Measurements from ENCODE around the gene ZNF780B. TPM values are rescaled to one million over a fixed set of nuclear protein-coding genes. Genes with fewer than 3 reads are reported as not detected.

ZNF780B gene
- total and polyA plus RNA-seq, 2 donors (not counting 3 experiments of a cell fraction or from before 2014, with no cell fraction given), result 2.6 to 13.5 TPM

DNA sequence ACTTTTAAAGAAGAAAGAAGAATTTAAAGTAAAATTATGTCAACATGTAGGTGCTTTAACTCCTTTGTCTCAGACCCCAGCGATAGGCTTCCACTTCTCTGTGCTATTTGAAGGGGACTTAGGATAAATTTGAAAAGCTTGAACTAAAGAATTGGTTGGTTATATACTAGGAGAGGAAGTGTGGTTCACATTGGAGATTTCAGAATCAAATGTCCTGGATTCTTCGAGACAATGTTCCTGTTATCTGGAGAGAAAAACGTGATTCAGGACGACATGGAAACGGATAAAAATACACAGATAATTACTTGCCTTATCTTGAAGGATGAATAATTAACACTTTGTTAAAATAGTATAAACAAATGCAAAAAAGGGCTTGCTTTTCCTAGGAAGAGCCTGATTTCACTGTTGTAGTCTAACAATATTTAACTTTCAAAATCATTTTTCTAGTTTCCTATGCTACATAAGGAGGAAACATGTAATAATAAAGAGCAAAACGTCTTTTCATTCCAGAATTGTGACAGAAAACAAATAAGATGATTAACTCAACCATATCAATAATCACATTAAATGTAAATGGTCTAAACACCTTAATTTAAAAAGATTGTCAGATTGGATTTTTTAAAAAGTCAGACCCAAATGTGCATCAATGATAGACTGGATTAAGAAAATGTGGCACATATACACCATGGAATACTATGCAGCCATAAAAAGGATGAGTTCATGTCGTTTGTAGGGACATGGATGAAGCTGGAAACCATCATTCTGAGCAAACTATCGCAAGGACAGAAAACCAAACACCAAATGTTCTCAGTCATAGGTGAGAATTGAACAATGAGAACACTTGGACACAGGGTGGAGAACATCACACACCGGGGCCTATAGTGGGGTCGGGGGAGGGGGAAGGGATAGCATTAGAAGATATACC lies 35.4 kb upstream of the ZNF780B start:
- no peak for FAIRE-seq
- no peaks in the 10 kb centered on the region for H3K9me1 ChIP-seq (replicated peaks; ENCODE audit: control insufficient read depth, extremely low read depth, insufficient read depth, low read length)
- dilution Hi-C loops (cut with MboI; ENCODE audit: extremely low pct_ligation_motif_present, low sequenced_read_pairs), result no loop called here

More for the DNA sequence above, 35.4 kb upstream of the ZNF780B start:
- Histone ChIP-seq H3K4me2 (ENCODE audit: insufficient read depth, low read length) (peak overlapping the region; percentile 93), H3K9ac (replicated peaks; ENCODE audit: extremely low read depth, insufficient read depth, low read length) (peak overlapping the region; percentile 78), H3K4me1 (ENCODE audit: control insufficient read depth, extremely low read depth, insufficient read depth, low read length) (peaks cover 9% of the 10 kb centered on the region), H3K27ac (ENCODE audit: insufficient read depth, low read depth, low read length) (peak overlapping the region; percentile 67), H4K20me1 (replicated peaks; ENCODE audit: control insufficient read depth, extremely low read depth, insufficient read depth, low read length) (no peaks in the 10 kb centered on the region), H3K27me3 (ENCODE audit: control insufficient read depth in 2 of 2, insufficient read depth in 2 of 2, low read length in 2 of 2) (no peaks in the 10 kb centered on the region), H2AFZ (ENCODE audit: low read depth, low read length) (peak overlapping the region; percentile 99), H3K9me3 (replicated peaks; ENCODE audit: control insufficient read depth, insufficient read depth, low read length) (no peaks in the 10 kb centered on the region), H3K36me3 (ENCODE audit: control insufficient read depth in 2 of 2, extremely low read depth in 1 of 2, insufficient read depth in 2 of 2, low read length in 2 of 2) (no peaks in the 10 kb centered on the region), H3K79me2 (ENCODE audit: control insufficient read depth, insufficient read depth, low read length) (peaks cover 12% of the 10 kb centered on the region), H3K4me3 (replicated peaks in 1 of 3; ENCODE audit: insufficient read depth in 1 of 3, low read depth in 1 of 3, low read length in 3 of 3) (peak overlapping the region; percentile 46 to 86 (median 72))
- intact Hi-C loops (cut with micrococcal nuclease), result loop anchor here (5.0 kb wide), 2 partner anchors 34 to 311 kb away; partner anchors contain the start of gene ZNF780B
- CTCF ChIA-PET, result interaction anchor here (0.9 to 1.1 kb wide), 2 partner anchors 29 to 121 kb away, joined by 3 to 5 read pairs; partner anchors contain the start of gene PSMC4
- no peak for TF ChIP-seq JUN (IDR thresholded peaks at IDR 0.05; ENCODE audit: borderline replicate concordance, insufficient read depth, insufficient read length, low read depth)
- TF ChIP-seq FOS (IDR thresholded peaks at IDR 0.05; ENCODE audit: borderline replicate concordance, insufficient read depth, low read length), result no peak
- TF ChIP-seq MYC (IDR thresholded peaks at IDR 0.05; ENCODE audit: low read depth, low read length), result no peak
- TF ChIP-seq GATA2 (IDR thresholded peaks at IDR 0.05; ENCODE audit: insufficient read depth, insufficient read length, low read depth, low read length), result no peak
- TF ChIP-seq POLR2A (IDR thresholded peaks at IDR 0.05; ENCODE audit: low read depth, low read length), result no peak
- TF ChIP-seq, protein P1, sequence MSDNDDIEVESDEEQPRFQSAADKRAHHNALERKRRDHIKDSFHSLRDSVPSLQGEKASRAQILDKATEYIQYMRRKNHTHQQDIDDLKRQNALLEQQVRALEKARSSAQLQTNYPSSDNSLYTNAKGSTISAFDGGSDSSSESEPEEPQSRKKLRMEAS (IDR thresholded peaks at IDR 0.05; ENCODE audit: insufficient read depth, insufficient read length), result no peak
- no peak for TF ChIP-seq POLR2AphosphoS5 (IDR thresholded peaks at IDR 0.05; ENCODE audit: insufficient read depth, low read depth, low read length)
- TF ChIP-seq, protein P2, sequence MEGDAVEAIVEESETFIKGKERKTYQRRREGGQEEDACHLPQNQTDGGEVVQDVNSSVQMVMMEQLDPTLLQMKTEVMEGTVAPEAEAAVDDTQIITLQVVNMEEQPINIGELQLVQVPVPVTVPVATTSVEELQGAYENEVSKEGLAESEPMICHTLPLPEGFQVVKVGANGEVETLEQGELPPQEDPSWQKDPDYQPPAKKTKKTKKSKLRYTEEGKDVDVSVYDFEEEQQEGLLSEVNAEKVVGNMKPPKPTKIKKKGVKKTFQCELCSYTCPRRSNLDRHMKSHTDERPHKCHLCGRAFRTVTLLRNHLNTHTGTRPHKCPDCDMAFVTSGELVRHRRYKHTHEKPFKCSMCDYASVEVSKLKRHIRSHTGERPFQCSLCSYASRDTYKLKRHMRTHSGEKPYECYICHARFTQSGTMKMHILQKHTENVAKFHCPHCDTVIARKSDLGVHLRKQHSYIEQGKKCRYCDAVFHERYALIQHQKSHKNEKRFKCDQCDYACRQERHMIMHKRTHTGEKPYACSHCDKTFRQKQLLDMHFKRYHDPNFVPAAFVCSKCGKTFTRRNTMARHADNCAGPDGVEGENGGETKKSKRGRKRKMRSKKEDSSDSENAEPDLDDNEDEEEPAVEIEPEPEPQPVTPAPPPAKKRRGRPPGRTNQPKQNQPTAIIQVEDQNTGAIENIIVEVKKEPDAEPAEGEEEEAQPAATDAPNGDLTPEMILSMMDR (IDR thresholded peaks at IDR 0.05; ENCODE audit: extremely low read depth in 1 of 2, insufficient read depth in 1 of 2, low read depth in 1 of 2, low read length in 2 of 2), result no peak
- no peak for TF ChIP-seq EZH2 (IDR thresholded peaks at IDR 0.05; ENCODE audit: borderline replicate concordance, low read depth, low read length, severe bottlenecking)
- no peak for DNase-seq (ENCODE audit: low read depth, low spot score)
- POLR2A ChIA-PET, result interaction anchor here (0.8 kb wide), 1 partner anchor 121 kb away, joined by 4 read pairs; no protein-coding TSS in a partner anchor
- no TSS peak for BruUV-seq (replicated peaks)
